Epithelial cell of proximal tubule (primary cell): ENCODE results near the gene EDARADD. TPM values are rescaled to one million over a fixed set of nuclear protein-coding genes. Genes with fewer than 3 reads are reported as not detected.
"Not testable (repeated sequence)": the region's sequence is repeated elsewhere in the genome, so short reads cannot be mapped to it uniquely, and the experiment has no call there.

ENCODE experiments used
- DNase-seq: peaks from one replicate; pipeline ENCODE4 v3.0.0-alpha.2; 2011; ENCODE audit warnings: low read depth
- H3K4me3 ChIP-seq: 2 replicates; pipeline ENCODE4 v1.5.1; 2011; ENCODE audit warnings: low read depth, mild to moderate bottlenecking, low read length
- total RNA-seq: library from RNA; depleted of rRNA; stranded (reverse); fragments of >200 nt; gene quantifications from 2 replicates; pipeline ENCODE4 v1.2.3, GENCODE V29; 2015
- TF ChIP-seq, protein P1 (sequence below): conservative IDR thresholded peaks from 2 replicates; pipeline ENCODE4 v1.5.1; 2012; ENCODE audit warnings: low read depth, mild to moderate bottlenecking, low read length

The EDARADD gene
- total RNA-seq, 1 donor from 2014 or later: 1.1 TPM

DNA sequence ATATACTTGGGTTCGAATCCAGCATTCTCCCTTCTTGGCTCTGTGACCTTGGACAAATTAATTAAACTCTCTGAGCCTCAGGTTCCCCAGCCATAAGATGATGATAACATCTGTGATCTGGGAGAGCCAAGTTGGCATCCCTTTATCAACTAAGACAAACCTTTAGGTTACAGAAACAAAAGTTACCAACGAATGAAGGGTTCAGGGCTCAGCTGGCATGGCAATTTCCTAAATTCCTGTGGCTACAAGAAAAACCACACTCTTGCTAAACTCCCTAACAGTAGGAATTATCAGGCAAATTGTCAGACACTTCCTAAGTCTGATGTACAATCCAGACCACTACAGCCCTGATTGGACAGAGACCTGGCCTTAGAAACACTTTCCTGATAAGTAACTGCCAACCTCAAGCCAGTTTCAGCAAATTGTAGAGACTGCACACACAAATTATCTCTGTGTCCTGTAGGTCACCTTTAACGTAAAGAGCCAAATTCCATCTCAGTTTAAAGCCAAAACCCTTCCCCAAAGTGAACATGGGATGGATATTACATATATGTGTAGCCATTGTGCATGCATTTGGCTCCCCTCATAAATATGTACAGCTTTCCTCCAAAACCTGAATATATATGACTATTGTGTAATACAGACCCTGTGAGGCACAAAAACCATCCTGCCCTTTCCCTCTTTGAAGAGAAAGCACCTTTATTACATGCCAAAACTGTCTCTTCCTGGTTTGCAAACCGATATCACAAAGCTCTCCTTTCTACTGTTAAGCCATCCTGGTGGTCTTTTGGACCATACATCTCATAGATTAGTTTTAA lies 39.5 kb upstream of the EDARADD start:
- no peak for DNase-seq
- TF ChIP-seq, protein P1, sequence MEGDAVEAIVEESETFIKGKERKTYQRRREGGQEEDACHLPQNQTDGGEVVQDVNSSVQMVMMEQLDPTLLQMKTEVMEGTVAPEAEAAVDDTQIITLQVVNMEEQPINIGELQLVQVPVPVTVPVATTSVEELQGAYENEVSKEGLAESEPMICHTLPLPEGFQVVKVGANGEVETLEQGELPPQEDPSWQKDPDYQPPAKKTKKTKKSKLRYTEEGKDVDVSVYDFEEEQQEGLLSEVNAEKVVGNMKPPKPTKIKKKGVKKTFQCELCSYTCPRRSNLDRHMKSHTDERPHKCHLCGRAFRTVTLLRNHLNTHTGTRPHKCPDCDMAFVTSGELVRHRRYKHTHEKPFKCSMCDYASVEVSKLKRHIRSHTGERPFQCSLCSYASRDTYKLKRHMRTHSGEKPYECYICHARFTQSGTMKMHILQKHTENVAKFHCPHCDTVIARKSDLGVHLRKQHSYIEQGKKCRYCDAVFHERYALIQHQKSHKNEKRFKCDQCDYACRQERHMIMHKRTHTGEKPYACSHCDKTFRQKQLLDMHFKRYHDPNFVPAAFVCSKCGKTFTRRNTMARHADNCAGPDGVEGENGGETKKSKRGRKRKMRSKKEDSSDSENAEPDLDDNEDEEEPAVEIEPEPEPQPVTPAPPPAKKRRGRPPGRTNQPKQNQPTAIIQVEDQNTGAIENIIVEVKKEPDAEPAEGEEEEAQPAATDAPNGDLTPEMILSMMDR: no peak

DNA sequence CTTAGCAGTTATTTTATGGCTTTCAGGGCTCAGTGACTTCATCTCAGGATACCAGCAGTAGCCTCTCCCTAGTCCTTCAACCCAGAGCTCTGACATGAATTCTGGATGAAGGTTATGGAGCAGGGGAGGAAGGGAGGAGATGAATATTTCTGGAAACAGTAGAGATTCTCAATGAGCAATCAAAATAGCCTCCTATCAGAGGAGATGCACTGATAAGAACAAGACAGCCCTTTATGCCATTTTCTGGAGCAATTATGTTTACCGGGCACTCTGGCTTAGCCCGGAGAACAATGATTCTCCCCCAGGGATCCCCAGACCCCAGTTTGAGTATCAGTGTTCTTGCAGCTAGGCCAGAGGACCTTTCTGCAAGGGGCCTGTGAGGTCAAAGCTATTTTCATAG lies 37.9 kb upstream of the EDARADD start:
- DNase-seq: no peak
- H3K4me3 ChIP-seq: no peak overlapping the region
- TF ChIP-seq, protein P1: no peak

More for the DNA sequence above, 39.5 kb upstream of the EDARADD start:
- no peak overlapping the region for H3K4me3 ChIP-seq

DNA sequence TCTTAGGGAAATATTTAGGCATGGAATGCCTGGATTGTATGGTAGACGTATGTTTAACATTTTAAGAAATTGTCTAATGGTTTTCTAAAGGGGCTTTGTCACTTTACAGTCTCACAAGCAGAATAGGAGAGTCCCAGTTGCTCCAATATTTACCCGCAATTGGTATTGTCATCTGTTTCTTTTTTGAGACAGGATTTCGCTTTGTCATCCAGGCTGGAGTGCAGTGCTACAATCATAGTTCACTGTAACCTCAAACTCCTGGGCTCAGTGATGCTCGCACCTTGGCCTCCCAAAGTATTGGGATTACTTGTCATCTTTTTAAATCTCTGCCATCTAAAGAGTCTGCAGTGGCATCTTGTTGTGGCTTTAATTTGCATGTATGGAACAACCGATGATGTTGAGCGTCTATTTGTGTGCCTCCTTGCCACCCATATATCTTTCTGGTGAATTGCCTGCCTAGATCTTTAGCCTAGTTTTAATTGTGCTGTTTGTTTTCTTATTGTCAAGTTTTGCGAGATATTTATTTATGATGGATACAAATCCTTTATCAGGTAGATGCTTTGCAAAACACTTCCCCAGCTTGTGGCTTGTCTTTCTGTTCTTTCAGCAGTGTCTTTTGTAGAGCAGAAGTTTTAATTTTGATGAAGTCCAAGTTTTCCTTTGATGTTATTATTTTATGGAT lies 32.0 kb upstream of the EDARADD start:
- TF ChIP-seq, protein P1: no peak
- DNase-seq: no peak
- no peak overlapping the region for H3K4me3 ChIP-seq

DNA sequence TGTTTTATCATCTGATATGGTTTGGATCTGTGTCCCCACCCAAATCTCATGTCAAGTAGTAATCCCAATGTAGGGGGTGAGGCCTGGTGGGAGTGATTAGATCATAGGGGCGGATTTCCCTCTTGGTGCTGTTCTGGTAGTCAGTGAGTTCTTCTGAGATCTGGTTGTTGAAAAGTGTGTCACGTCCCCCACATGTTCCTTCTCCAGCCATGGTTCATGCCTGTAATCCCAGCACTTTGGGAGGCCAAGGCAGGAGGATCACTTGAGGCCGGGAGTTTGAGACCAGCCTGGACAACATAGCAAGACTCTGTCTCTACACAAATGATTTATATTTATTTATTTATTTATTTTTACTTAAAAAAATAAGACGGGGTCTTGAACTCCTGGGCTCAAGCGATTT lies 30.8 kb upstream of the EDARADD start:
- H3K4me3 ChIP-seq: no peak overlapping the region
- no peak for DNase-seq
- TF ChIP-seq, protein P1: no peak

DNA sequence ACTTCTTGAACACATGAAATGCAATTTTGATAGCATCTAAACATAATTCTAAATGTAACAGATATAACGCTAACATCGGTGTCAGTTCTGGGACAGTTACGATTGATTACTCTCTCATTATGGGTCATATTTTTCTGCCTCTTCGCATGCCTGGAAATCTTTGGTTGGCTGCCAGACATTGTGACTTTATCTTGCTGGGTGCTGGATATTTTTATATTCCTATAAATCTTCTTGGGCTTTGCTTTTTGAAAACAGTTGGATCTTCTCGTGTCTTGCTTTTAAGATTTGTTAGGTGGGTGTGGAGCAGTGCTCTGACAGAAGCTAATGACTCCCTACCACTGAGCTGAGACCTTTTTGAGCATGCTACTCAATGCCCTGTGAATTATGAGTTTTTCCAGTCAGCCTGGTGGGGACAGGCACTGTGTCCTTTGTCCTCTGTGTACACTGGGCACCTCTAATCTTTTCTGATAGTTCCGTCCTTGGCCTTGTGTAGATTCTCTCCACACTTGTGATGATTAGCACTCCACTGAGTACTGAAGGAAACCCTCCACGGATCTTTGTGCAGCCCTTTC lies 28.0 kb upstream of the EDARADD start:
- no peak overlapping the region for H3K4me3 ChIP-seq
- TF ChIP-seq, protein P1: no peak
- DNase-seq: no peak

DNA sequence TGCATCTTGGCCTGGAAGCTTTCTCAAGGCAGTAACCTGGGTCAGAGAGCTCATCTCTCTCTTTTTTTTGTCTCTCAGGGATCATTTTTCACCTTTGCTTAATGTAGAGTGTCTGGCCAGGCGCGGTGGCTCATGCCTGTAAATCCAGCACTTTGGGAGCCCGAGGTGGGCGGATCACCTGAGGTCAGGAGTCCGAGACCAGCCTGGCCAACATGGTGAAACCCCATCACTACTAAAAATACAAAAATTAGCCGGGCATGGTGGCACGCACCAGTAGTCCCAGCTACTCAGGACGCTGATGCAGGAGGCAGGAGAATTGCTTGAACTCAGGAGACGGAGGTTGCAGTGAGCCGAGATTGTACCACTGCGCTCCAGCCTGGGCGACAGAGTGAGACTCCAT lies 27.4 kb upstream of the EDARADD start:
- H3K4me3 ChIP-seq, DNase-seq: not testable (repeated sequence)

DNA sequence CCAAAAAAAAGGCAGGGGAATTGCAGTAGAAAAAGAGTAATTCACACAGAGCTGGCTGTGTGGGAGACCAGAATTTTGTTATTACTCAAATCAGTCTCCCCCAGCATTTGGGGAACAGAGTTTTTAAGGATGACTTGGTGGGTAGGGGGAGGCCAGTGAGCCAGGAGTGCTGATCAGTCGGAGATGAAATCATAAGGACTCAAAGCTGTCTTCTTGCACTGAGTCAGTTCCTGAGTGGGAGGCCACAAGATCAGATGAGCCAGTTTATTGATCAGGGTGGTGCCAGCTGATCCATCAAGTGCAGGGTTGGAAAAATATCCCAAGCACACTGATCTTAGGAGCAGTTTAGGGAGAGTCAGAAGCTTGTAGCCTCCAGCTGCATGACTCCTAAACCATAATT lies 23.7 kb upstream of the EDARADD start:
- no peak for DNase-seq
- no peak overlapping the region for H3K4me3 ChIP-seq
- TF ChIP-seq, protein P1: no peak
